NCI-H1105 treated with DMSO at 0.1 percent for 48 hours (cell line): ENCODE results near the gene COX5A.

ENCODE experiments used
- DNase-seq: peaks from one replicate; lab custom pipeline; 2025; lab: John Stamatoyannopoulos, UW

Gene COX5A

DNA sequence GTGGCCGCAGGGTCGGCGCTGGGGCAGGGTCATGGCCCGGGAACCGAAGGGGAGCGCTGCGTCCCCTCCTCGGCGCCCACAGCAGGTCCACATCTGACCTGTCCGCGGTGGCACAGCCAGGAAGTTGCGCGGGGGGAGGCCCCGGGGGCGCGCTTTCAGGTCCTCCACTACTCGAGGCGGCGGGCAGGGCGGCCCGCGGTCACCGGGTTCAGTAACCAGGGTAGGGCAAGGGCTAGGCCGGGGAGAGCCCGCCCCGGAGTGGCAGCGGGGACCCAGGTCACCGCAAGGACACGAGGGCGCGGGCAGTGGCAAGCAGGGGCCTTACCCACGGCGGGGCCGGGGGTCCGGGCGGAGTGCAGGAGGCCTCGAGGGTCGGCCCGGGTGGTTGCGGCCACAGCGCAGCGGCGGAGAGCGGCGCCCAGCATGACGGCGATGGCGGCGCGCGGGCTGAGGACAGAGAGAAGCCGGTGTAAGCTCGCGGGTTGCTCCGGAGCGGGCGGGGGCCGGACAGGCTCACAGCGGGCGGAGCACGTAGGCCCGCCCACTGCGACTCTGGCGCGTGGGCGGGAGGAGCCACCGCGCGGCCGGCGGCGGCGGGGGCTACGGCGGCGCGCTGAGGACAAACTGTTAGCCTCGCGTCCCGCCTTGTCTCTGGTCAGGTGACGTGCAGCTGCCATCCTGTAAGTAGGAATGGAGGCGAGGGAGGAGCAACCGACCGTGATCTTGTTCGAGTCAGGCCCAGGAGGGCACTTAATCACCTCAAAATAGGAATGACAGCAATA lies at the start of gene COX5A:
Gene COX5A, minus strand, starts transcription at position 484 of the 782 bp plus-strand sequence. Its CDS starts 59 bp downstream, at position 425.
- peak; percentile 87 for DNase-seq

DNA sequence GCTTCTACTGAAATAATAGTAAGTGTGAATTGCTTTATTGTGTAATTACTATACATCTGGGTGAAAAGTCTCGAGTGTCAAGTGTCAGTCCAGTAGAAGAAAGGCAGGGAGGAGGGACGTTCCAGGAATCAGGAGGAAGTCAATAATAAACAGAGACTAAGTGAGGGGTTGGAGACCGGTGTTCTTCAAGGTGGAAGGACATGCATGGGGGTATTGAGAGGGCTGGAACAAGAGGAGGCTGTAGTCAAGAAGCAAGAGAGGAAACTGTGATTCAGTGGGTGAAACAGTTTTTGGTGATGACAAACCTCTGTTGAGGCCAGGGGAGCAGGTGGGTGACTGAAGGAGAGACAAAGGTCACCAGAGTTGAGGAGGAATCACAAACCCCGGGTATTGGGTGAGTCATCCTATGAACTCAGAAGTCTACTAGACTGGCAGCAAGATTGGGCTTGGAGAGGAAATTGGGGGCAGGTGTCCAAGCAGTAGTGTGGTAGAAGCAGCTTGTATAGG lies 45.9 kb upstream of the COX5A start:
- DNase-seq: no peak

DNA sequence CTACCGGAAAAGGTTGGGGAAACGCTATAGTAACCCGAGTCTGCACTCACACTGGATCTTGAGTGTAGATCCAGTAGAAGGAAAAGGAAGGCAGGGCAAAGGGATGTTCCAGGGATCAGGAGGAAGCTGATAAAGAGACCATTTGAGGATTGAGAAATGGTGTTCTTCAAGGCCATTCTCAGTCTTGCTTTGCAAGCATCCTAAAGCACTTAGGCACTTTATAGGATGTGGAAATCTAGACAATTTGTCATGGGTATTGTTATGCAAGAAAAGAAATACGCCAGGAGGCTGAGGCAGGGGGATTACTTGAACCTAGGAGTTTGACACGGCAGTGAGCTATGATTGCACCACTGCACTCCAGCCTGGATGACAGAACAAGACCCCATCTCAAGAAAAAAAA lies 44.3 kb upstream of the COX5A start:
- DNase-seq: no peak

DNA sequence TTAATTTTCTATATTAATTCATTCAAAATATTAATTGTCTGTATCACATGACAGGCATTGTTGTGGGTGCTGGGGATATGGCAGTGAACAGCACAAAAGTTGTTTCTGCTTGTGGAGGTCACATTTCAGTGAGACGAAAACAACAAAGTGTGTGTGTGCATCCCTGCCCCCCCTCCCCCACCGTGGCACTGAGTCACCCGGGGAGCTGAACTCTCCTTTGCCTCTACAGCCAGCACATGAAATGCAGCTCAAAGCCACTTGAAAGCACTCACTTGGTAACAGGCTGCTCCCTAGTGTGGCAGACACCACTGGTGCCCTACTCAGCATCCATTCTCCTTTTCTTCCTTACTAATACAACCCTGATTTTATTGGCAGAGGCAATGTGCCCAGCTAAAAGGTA lies 40.6 kb upstream of the COX5A start:
- no peak for DNase-seq

DNA sequence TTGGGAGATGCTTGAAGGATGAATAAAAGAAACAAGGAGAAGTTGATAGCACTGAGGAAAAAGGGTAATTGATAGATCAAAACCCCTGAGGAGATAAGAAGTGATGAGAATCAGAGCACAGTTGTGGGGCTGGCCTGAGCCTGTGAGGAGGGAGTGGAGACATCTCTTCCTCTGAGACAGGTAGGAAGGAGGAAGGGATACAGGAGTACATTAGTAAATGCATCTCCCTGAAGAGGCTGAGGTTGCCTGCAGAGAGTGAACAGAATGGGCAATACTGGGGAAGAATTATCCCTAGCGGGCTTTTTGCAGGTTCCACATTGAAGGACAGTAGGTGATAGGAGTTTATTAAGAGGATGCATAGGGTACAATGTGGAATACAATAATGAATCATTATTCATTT lies 40.2 kb upstream of the COX5A start:
- no peak for DNase-seq

DNA sequence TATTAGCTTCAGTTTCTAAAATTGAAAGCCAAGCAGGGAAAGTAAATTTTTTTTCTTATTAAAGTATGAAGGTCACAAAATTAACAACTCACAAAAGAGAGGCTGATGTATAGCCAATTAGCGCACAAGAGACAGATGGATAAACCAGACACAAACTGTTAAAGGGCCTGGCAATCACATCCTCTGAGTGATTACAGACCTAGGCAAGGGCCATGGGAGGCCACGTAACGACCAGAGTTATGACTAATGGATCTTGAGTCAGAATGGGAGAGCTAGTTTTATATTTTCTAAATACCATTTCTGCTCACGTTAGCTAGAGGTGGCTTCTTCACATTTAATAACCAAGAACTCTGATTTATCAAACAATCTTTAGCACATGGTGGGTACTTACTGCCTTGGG lies 39.7 kb upstream of the COX5A start:
- DNase-seq: no peak

DNA sequence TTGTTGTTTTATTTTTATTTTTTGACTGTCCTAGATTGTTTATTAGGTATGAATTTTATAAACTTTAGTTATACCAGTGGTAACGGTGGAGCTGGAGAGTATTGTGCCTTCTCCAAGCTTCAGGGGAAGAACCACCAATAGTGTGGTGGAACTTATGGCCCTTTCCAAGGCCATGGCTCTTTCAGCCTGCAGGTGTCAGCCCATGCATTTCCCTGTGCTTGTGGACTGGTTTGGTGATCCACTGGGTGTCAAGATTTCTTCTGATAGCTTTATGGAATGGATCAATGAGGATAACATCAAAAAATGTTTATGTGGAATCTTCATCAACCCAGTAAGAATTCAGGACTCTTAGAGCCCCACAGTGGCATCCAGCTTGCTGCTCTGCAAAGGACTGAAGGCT lies 38.3 kb upstream of the COX5A start:
- DNase-seq: no peak

DNA sequence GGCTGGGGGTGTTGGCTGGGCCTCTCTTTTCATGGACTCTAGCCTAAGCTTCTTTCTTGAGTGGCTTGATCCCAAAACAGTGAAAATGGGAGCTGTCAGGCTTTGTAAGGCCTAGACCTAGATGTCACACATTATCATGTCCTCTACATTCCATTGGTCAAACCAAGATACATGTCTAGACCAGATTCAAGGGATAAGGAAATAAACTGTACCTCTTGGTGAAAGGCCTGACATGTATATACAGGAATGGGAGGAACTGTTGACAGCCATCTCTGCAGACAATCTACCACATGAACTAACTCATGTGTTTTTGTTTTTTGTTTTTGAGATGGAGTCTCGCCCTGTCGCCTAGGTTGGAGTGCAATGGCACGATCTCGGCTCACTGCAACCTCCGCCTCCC lies 29.8 kb upstream of the COX5A start:
- DNase-seq: no peak

DNA sequence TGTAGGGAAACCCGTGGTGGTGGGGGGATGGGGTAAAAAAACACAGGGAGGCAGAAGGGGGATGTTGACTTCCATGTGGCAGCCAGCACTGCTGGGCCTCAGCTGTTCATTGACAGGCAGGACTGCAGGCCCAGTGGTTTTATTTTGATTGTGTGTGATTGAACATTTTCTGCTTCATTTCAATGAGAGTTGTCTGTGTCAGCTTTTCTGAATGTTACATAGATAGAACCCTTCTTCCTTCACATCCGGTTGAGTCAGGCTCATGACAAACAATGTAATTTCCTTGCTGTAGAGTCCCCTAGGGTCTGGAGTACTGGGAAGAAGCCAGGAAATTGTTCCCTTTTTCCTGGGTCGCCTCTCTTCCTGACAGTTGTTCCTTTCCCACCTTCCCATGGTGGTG lies 26.9 kb upstream of the COX5A start:
- no peak for DNase-seq

DNA sequence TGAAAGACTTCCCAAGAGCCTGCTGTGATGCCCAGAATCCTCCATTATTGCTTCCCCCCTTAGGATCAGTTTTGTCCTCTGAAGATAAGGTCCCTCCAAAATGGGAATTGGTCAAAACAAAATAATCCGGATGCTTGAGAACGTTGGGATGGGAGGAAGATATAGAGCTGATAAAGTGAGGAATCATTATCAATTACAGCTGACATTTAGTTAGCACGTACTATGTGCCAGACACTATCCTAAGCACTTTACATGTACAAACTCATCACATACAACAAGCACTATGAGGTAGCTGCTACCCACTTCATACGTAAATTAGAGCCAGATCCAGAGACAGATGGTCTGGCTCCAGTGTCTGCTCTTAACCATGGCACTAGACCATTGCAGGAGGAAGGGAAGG lies 25.3 kb upstream of the COX5A start:
- DNase-seq: no peak

DNA sequence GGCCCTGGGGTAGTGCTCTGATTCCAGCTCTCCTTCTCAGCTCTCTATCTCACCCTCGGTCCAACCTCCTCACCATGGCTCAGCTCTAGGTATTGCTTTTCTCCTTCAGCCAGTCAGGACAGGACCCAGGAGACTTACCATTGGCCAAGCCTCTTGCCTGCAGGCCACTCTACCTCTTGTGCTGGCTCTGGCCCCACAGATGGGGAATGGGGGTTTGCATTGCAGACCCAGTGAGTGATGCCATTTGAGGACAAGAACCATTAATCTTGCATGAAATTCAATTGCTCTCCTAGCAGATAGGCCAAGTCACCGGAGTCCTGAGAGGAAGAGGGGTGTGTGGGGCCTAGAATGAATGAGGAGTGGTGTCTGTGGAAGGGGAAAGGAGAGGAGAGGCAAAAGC lies 24.8 kb upstream of the COX5A start:
- no peak for DNase-seq

DNA sequence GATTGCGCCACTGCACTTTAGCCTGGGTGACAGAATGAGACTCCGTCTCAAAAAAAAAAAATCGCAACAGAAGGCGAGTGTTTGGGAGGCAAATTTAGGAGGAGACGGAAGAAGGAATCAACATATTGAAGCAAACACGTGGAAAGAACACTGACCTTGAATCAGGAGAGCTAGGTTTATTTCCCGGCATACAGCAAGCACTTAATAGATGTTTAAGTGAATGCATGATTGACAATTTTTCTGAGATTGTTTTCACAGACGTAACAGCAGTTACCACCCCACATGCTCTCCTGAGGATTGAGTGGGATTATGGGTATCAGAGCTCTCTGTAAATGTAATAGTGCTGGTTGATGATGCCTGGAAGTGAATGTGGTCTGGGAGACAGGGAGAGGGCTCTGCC lies 24.3 kb upstream of the COX5A start:
- DNase-seq: no peak

DNA sequence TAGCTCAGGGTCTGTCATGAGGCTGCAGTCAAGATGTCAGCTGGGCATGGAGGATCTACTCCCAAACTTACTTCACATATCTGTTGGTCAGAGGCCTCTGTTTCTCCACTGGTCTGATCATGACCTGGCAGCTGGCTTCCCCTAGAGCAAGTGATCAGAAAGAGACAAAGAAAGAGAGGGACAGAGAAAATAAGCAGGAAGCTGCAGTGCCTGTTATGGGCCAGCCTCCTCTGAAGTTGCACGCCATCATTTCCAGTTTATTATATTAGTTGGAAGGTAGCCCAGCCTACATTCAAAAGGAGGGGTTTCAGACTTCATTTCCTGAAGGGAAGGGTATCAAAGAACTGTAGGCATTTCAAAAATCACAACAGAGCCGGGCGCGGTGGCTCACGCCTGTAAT lies 23.7 kb upstream of the COX5A start:
- DNase-seq: no peak

DNA sequence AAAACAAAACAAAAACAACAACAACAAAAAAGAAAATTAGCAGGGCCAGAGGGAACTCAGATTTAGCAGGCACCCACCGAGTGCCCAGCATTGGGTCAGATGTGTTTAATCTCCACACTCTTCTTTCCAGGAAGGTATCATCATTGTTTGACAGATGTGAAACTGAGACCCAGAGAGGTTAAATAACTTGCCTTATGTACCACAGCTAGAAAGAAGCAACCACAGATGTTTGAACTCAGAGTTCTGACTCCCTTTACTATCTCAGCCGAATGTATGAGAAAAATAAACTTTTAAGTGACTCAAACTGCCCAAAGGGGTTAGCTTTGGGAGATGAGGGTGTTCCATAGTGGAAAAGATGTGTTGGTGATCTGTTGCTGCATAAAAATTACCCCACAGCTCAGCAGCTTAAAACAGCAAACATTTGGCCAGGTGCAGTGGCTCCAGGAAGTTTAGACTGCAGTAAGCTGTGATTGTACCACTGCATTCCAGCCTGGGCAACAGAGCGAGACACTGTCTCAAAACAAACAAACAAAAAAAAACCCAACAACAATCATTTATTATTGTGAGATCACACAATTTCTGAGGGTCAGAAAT lies 23.2 kb upstream of the COX5A start:
- DNase-seq: no peak

DNA sequence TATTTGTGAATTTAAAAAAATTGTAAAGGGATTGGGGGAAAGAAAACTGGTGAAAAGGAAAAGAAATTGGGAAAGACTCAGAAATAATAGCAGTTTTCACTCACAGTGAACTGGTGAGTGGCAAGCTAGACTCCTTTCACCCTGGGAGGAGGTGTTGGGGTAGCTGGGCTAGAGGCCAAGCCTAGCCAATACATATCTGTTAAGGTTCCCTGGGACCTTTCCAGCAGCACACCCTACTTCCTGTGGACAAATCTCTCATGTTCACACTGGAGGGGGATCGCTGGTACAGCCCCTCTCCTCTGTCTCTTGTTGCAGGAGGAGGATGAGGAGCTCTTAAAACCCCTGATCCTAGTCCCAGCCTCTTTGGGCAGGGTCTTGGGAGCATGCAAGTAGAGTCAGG lies 22.4 kb upstream of the COX5A start:
- DNase-seq: no peak

DNA sequence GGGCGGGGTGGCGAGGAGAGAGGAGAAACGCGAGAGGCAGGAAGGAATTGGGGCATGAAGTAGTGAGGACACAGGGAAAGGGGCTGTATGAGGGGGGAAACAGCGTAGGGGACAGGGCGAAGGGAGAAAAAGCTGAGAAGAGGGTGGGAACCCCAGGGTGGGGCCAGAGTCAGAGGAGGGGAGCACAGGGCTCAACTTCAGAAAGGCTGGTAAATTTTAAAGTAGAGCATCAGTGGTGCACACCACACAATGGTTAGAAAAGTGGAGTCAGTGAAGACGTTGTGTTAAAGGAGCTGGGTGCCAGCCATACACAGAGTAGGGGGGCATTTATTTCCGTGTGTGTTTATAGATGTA lies 21.7 kb upstream of the COX5A start:
- DNase-seq: no peak

DNA sequence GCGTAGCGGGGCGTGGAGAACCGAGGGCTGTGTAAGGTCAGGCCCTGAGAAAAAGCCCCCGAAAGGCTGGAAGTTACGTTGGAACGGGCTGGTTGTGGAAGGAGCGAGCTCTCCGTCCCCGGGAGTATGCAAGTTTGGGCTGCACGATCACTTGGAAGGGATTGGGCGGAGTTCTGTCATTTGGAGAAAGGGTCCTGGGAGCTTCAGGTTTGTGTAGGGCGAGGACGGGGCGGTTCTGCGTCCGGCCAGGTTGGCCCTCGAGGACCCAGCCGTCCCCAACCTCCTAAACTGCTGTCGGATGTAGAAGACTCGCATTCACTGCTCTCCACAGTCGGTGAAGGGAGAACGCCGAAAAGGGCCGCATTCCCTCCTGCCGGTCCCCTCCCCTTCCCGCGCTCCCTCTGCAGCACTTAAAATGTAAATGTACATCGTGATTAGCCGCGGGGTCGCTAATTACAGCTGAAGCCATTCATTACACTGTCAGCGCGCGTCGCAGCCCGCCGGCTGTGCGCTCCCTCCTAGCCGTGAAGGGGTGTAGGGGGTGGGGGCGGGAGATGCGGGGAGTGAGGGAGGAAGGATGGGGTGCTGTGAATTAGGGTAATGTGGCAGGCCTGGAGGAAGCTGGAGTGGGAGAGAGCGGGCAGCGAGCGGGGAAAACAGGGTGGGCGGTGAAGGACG lies 21.2 kb upstream of the COX5A start:
- no peak for DNase-seq

DNA sequence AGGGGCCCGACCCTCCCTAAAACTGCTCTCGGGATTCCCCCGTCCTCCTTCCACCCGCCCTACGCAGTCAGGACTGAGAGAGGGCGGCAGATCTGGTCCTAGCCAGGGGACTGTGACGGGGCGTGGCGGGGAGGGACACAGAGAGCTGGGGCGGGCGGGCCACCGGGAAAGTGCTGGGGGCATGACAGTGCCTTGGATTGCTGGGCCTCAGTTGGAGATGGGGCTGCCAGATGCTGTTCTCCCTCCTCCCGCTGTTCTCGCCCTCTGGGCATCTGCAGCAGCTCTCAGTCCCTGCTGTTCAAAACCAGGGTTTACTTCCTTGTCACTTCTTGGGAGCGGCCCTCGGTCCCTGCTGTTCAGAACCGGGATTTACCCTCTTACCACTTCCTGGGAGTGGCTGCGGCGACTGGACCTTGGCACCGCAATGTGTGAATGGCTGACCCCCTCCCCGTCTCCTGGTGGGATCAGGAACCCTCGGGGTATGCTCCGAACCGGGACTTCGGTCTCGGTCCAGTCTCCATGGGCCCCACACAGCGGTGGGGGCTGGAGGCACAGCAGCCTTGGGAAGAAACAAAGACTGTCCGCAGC lies 20.5 kb upstream of the COX5A start:
- DNase-seq: no peak

DNA sequence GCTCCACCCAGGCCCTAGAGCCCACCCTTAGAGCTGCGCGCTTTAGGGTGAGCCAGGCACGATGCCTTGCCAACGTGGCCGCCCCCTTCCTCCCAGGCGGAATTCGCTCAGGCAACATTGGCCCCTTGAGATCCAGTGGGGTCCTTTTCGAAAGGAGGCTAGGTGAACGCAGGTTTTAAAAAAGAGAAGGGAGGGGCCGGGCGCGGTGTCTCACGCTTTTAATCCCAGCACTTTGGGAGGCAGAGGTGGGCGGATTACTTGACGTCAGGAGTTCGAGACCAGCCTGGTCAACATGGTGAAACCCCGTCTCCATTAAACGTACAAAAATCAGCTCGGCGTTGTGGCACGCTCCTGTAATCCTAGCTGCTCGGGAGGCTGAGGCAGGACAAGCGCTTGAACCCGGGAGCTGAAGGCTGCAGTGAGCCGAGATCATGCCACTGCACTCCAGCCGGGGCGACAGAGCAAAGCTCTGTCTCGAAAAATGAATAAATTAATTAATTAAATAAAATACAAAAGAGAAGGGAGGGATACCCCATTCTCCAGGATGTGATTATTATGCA lies 19.7 kb upstream of the COX5A start:
- no peak for DNase-seq

DNA sequence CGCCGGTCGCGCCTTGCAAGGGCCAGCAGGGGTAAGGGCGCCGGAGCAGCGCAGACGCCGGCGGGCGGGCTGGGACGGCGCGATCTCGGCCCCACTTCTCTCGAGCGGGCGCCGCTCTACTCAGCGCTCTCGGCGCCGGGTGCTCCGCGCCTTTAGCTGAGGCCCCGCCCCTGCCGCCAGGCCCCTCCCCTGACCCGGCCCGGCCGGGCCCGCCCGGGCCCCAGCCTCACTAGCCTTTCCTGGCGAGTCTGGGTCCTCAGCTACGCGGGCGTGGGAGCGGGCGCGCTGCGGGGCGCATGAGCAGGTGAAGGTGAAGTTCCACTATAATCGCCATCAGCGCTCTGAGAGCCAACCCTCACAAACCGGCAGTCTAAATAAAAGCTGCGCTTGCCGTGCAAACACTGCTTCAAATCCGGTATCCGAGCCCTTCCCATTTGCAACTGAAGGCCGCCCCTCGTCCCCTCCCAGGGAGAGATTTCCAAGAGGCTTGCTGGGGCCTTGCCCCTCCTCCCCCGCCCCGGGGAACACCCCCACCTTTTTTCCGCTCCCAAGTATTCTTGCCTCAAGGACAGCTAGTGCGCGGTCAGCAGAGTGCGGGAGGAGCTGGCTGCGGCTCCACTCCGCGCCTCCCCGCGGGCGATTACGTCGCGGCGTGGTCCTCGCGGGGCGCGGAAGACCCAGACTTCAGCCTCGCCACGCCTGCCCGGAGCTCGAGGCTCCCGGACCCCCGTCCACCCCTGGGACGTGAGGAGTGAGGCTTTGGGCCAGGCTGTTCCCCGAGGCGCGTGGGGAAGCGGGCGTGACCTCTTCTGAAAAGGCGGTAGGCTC lies 19.0 kb upstream of the COX5A start, which contains the start of gene RPP25:
Gene RPP25, minus strand, starts transcription at position 125 of the 828 bp plus-strand sequence. CDS start 189 bp downstream, outside the sequence.
- DNase-seq: peak; percentile 53
